GM23338 (cell line): ENCODE measurements around the gene DMWD. TPM values are rescaled to one million over a fixed set of nuclear protein-coding genes. Genes with fewer than 3 reads are reported as not detected.

Source experiments
- ATAC-seq: fragments of 200-7000 bp; cut with Tn5 transposase; 3 replicates; pipeline ENCODE4 v1.9.1; 2020
- DNase-seq: peaks from one replicate; pipeline ENCODE4 v3.0.0-alpha.2; 2015; ENCODE audit warnings: low spot score
- H2AFZ ChIP-seq: fragments of 200-600 bp; sonication (generic); 2 replicates; pipeline ENCODE4 v1.8.0; 2016; ENCODE audit warnings: antibody characterized with exemption, mild to moderate bottlenecking, moderate library complexity
- H3F3A ChIP-seq: fragments of 200-600 bp; sonication (generic); replicated peaks from 2 replicates; pipeline ENCODE4 v1.8.0; 2017; ENCODE audit warnings: antibody characterized with exemption, mixed run types, low read depth
- H3K27ac ChIP-seq: fragments of 200-600 bp; sonication (generic); 2 replicates; pipeline ENCODE4 v1.6.1; 2016; ENCODE audit warnings: low read depth
- H3K27me3 ChIP-seq: fragments of 200-600 bp; sonication (generic); 2 replicates; pipeline ENCODE4 v1.8.0; 2016; ENCODE audit warnings: mild to moderate bottlenecking, mixed run types, moderate library complexity; ENCODE audit not compliant: insufficient read depth
- H3K36me3 ChIP-seq: fragments of 200-600 bp; sonication (generic); 2 replicates; pipeline ENCODE4 v1.8.0; 2016; ENCODE audit warnings: mild to moderate bottlenecking; ENCODE audit not compliant: insufficient read depth
- H3K4me1 ChIP-seq: fragments of 200-600 bp; sonication (generic); 2 replicates; pipeline ENCODE4 v1.8.0; 2016; ENCODE audit warnings: mild to moderate bottlenecking, moderate library complexity; ENCODE audit not compliant: insufficient read depth
- H3K4me2 ChIP-seq: fragments of 200-600 bp; sonication (generic); 2 replicates; pipeline ENCODE4 v1.7.1; 2017; ENCODE audit warnings: mixed run types
- H3K4me3 ChIP-seq: fragments of 200-600 bp; sonication (generic); 2 replicates; pipeline ENCODE4 v1.6.1; 2016; ENCODE audit warnings: mixed run types
- H3K79me2 ChIP-seq: fragments of 200-600 bp; sonication (generic); replicated peaks from 2 replicates; pipeline ENCODE4 v1.8.0; 2017; ENCODE audit warnings: mild to moderate bottlenecking; ENCODE audit not compliant: insufficient read depth
- H3K9me2 ChIP-seq: fragments of 200-600 bp; sonication (generic); 2 replicates; pipeline ENCODE4 v1.8.0; 2017; ENCODE audit not compliant: insufficient read depth
- H4K20me1 ChIP-seq: fragments of 200-600 bp; sonication (generic); replicated peaks from 2 replicates; pipeline ENCODE4 v1.8.0; 2017; ENCODE audit warnings: mild to moderate bottlenecking; ENCODE audit not compliant: insufficient read depth
- H3K27ac Mint-ChIP-seq: 2 replicates; pipeline ENCODE4 v1.8.0; 2020; ENCODE audit warnings: inconsistent platforms, mild to moderate bottlenecking, moderate library complexity, mixed read lengths
- H3K27me3 Mint-ChIP-seq: 3 replicates; pipeline ENCODE4 v1.8.0; 2022; ENCODE audit warnings: low read depth, mild to moderate bottlenecking, moderate library complexity, mixed read lengths, inconsistent platforms; ENCODE audit not compliant: insufficient read depth, poor library complexity
- H3K36me3 Mint-ChIP-seq: 3 replicates; pipeline ENCODE4 v1.8.0; 2021; ENCODE audit warnings: low read depth, mild to moderate bottlenecking, inconsistent platforms, moderate library complexity, mixed read lengths
- H3K4me1 Mint-ChIP-seq: 3 replicates; pipeline ENCODE4 v1.8.0; 2020; ENCODE audit warnings: mild to moderate bottlenecking, inconsistent platforms, mixed read lengths
- H3K4me3 Mint-ChIP-seq: 3 replicates; pipeline ENCODE4 v1.8.0; 2021; ENCODE audit warnings: moderate library complexity, mild to moderate bottlenecking, inconsistent platforms, mixed read lengths
- H3K9me3 Mint-ChIP-seq: 3 replicates; pipeline ENCODE4 v1.8.0; 2020; ENCODE audit warnings: moderate library complexity, mild to moderate bottlenecking, inconsistent platforms, mixed read lengths
- CREB1 ChIP-seq: fragments of 250-450 bp; sonication (Bioruptor Pico); IDR thresholded peaks from 2 replicates; pipeline ENCODE4 v1.5.0; 2020; ENCODE audit warnings: low read depth, mild to moderate bottlenecking, moderate library complexity
- CTCF ChIP-seq, 2 experiments: fragments of 200-600 bp in 1 of 2; sonication (generic) in 1 of 2; conservative IDR thresholded peaks; 2 replicates each; pipeline versions ENCODE4 v1.5.1 to v1.6.1; 2016 to 2017; ENCODE audit warnings: antibody characterized with exemption in 2 of 2, low read depth in 2 of 2, mild to moderate bottlenecking in 2 of 2, moderate library complexity in 1 of 2
- EZH2 ChIP-seq: fragments of 200-600 bp; sonication (generic); IDR thresholded peaks from one replicate; pipeline ENCODE4 v1.8.0; 2017; ENCODE audit warnings: antibody characterized with exemption, mild to moderate bottlenecking, low read depth; ENCODE audit not compliant: unreplicated experiment
- EZH2phosphoT487 ChIP-seq: fragments of 200-600 bp; sonication (generic); IDR thresholded peaks from one replicate; pipeline ENCODE4 v1.8.1; 2018; ENCODE audit warnings: antibody characterized with exemption; ENCODE audit not compliant: unreplicated experiment
- JUNB ChIP-seq: IDR thresholded peaks from one replicate; pipeline ENCODE4 v1.6.1; 2016; ENCODE audit warnings: antibody characterized with exemption; ENCODE audit not compliant: unreplicated experiment
- NANOG ChIP-seq: IDR thresholded peaks from 2 replicates; pipeline ENCODE4 v1.6.1; 2016; ENCODE audit warnings: antibody characterized with exemption, borderline replicate concordance
- POLR2AphosphoS5 ChIP-seq: IDR thresholded peaks from 2 replicates; pipeline ENCODE4 v1.6.1; 2016; ENCODE audit warnings: antibody characterized with exemption, low read depth
- STAT1 ChIP-seq: IDR thresholded peaks from one replicate; pipeline ENCODE4 v1.6.1; 2016; ENCODE audit warnings: antibody characterized with exemption; ENCODE audit not compliant: unreplicated experiment
- ZNF114 ChIP-seq: fragments of 250-450 bp; sonication (Bioruptor Pico); IDR thresholded peaks from 2 replicates; pipeline ENCODE4 v1.5.0; 2020; ENCODE audit warnings: mild to moderate bottlenecking, moderate library complexity
- ZNF331 ChIP-seq: fragments of 250-450 bp; sonication (Bioruptor Pico); IDR thresholded peaks from 2 replicates; pipeline ENCODE4 v1.5.0; 2020; ENCODE audit warnings: low read depth, mild to moderate bottlenecking, moderate library complexity
- polyA plus RNA-seq: library from polyadenylated mRNA; unstranded; fragments of >200 nt; fragmentation: Nextera tagmentation; extraction: Ambion mirVana; gene quantifications from 2 replicates; pipeline ENCODE4 v1.2.1, GENCODE V29; 2016
- total RNA-seq: library from RNA; depleted of rRNA; stranded (reverse); fragments of >200 nt; shearing (Covaris generic); gene quantifications from 2 replicates; pipeline ENCODE4 v1.2.3, GENCODE V29; 2014
- TF ChIP-seq, protein P1 (sequence below): IDR thresholded peaks from 2 replicates; pipeline ENCODE4 v1.6.1; 2016; ENCODE audit warnings: antibody characterized with exemption
- TF ChIP-seq, protein P2 (sequence below): fragments of 250-450 bp; sonication (Bioruptor Pico); IDR thresholded peaks from 2 replicates; pipeline ENCODE4 v1.5.0; 2020; ENCODE audit warnings: mild to moderate bottlenecking, moderate library complexity
- TF ChIP-seq, protein P3 (sequence below): IDR thresholded peaks from one replicate; pipeline ENCODE4 v1.6.1; 2018; ENCODE audit warnings: antibody characterized with exemption; ENCODE audit not compliant: unreplicated experiment

The DMWD gene
- total and polyA plus RNA-seq, 2 experiments from 2014 or later, result 12.1 to 45.6 TPM

DNA sequence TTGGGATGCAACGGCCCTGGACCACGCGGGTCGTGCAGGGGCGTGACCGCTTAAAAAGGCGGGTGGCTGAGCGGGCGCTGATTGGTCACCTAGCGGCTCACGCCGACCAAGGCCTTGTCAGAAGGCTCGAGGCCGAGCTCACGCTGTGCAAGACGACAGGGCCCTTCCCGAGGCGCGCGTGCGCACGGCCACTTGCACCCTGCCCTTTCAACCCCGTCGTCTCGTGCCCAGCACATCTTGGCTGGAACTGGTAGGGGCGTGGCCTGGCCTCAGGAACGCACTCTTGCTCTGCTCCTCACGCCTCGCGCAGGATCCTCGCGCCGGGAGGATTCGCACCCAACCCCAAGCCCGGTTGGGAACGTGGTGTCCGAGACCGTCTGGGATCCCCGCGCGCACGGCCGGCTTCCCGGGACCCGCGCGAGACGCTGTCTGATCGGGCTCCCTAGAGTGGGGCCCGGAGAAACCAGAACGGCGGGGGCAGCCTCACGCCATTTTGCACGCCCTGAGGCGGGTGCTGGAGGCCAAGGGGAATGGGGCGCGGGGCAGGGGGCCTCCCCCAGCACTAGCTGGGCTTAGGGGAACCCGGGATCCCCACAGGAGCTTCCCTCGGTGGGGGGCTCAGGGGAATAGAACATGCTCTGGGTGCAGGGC lies 59.4 kb downstream of the DMWD start, which contains the start of gene MEIOSIN:
Gene MEIOSIN, plus strand, starts transcription at position 280 of the 651 bp plus-strand sequence. CDS start 1,938 bp downstream, outside the sequence.
- Histone ChIP-seq H4K20me1 (no peaks in the 10 kb centered on the region; the same call in 1 of the 2 replicates), H3K27ac (no peak within 1 kb of the TSS), H3F3A (peaks cover 3% of the 10 kb centered on the region; the same call in 1 of the 2 replicates), H3K79me2 (peaks cover 21% of the 10 kb centered on the region), H2AFZ (peak within 1 kb of the TSS; percentile 87), H3K4me3 (no peak within 1 kb of the TSS), H3K4me2 (no peak within 1 kb of the TSS), H3K27me3 (no peaks in the 10 kb centered on the region), H3K36me3 (no peaks in the 10 kb centered on the region), H3K4me1 (peaks cover 8% of the 10 kb centered on the region), H3K9me2 (no peaks in the 10 kb centered on the region)
- no peak within 1 kb of the TSS; the same call in 2 of the 3 replicates for H3K4me3 Mint-ChIP-seq
- no peak for ATAC-seq
- no peaks in the 10 kb centered on the region for H3K9me3 Mint-ChIP-seq
- peaks cover 3% of the 10 kb centered on the region for H3K27me3 Mint-ChIP-seq
- DNase-seq, result peak; percentile 44
- H3K27ac Mint-ChIP-seq, result no peak within 1 kb of the TSS
- H3K4me1 Mint-ChIP-seq, result peaks cover 5% of the 10 kb centered on the region
- TF ChIP-seq CREB1 (CRISPR knock-in tag) (no peak), STAT1 (no peak), ZNF331 (CRISPR knock-in tag) (no peak), CTCF (conservative IDR thresholded peaks at IDR 0.05; ENCODE audit: low read depth in 2 of 2) (no peak), POLR2AphosphoS5 (no peak), EZH2 (no peak), ZNF114 (CRISPR knock-in tag) (no peak), EZH2phosphoT487 (no peak), JUNB (no peak), NANOG (no peak)
- TF ChIP-seq, protein P1, sequence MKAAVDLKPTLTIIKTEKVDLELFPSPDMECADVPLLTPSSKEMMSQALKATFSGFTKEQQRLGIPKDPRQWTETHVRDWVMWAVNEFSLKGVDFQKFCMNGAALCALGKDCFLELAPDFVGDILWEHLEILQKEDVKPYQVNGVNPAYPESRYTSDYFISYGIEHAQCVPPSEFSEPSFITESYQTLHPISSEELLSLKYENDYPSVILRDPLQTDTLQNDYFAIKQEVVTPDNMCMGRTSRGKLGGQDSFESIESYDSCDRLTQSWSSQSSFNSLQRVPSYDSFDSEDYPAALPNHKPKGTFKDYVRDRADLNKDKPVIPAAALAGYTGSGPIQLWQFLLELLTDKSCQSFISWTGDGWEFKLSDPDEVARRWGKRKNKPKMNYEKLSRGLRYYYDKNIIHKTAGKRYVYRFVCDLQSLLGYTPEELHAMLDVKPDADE, result no peak
- TF ChIP-seq, protein P2, sequence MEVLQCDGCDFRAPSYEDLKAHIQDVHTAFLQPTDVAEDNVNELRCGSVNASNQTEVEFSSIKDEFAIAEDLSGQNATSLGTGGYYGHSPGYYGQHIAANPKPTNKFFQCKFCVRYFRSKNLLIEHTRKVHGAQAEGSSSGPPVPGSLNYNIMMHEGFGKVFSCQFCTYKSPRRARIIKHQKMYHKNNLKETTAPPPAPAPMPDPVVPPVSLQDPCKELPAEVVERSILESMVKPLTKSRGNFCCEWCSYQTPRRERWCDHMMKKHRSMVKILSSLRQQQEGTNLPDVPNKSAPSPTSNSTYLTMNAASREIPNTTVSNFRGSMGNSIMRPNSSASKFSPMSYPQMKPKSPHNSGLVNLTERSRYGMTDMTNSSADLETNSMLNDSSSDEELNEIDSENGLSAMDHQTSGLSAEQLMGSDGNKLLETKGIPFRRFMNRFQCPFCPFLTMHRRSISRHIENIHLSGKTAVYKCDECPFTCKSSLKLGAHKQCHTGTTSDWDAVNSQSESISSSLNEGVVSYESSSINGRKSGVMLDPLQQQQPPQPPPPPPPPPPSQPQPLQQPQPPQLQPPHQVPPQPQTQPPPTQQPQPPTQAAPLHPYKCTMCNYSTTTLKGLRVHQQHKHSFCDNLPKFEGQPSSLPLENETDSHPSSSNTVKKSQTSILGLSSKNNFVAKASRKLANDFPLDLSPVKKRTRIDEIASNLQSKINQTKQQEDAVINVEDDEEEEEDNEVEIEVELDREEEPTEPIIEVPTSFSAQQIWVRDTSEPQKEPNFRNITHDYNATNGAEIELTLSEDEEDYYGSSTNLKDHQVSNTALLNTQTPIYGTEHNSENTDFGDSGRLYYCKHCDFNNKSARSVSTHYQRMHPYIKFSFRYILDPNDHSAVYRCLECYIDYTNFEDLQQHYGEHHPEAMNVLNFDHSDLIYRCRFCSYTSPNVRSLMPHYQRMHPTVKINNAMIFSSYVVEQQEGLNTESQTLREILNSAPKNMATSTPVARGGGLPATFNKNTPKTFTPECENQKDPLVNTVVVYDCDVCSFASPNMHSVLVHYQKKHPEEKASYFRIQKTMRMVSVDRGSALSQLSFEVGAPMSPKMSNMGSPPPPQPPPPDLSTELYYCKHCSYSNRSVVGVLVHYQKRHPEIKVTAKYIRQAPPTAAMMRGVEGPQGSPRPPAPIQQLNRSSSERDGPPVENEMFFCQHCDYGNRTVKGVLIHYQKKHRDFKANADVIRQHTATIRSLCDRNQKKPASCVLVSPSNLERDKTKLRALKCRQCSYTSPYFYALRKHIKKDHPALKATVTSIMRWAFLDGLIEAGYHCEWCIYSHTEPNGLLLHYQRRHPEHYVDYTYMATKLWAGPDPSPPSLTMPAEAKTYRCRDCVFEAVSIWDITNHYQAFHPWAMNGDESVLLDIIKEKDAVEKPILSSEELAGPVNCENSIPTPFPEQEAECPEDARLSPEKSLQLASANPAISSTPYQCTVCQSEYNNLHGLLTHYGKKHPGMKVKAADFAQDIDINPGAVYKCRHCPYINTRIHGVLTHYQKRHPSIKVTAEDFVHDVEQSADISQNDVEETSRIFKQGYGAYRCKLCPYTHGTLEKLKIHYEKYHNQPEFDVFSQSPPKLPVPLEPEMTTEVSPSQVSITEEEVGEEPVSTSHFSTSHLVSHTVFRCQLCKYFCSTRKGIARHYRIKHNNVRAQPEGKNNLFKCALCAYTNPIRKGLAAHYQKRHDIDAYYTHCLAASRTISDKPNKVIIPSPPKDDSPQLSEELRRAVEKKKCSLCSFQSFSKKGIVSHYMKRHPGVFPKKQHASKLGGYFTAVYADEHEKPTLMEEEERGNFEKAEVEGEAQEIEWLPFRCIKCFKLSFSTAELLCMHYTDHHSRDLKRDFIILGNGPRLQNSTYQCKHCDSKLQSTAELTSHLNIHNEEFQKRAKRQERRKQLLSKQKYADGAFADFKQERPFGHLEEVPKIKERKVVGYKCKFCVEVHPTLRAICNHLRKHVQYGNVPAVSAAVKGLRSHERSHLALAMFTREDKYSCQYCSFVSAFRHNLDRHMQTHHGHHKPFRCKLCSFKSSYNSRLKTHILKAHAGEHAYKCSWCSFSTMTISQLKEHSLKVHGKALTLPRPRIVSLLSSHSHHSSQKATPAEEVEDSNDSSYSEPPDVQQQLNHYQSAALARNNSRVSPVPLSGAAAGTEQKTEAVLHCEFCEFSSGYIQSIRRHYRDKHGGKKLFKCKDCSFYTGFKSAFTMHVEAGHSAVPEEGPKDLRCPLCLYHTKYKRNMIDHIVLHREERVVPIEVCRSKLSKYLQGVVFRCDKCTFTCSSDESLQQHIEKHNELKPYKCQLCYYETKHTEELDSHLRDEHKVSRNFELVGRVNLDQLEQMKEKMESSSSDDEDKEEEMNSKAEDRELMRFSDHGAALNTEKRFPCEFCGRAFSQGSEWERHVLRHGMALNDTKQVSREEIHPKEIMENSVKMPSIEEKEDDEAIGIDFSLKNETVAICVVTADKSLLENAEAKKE, result no peak
- TF ChIP-seq, protein P3, sequence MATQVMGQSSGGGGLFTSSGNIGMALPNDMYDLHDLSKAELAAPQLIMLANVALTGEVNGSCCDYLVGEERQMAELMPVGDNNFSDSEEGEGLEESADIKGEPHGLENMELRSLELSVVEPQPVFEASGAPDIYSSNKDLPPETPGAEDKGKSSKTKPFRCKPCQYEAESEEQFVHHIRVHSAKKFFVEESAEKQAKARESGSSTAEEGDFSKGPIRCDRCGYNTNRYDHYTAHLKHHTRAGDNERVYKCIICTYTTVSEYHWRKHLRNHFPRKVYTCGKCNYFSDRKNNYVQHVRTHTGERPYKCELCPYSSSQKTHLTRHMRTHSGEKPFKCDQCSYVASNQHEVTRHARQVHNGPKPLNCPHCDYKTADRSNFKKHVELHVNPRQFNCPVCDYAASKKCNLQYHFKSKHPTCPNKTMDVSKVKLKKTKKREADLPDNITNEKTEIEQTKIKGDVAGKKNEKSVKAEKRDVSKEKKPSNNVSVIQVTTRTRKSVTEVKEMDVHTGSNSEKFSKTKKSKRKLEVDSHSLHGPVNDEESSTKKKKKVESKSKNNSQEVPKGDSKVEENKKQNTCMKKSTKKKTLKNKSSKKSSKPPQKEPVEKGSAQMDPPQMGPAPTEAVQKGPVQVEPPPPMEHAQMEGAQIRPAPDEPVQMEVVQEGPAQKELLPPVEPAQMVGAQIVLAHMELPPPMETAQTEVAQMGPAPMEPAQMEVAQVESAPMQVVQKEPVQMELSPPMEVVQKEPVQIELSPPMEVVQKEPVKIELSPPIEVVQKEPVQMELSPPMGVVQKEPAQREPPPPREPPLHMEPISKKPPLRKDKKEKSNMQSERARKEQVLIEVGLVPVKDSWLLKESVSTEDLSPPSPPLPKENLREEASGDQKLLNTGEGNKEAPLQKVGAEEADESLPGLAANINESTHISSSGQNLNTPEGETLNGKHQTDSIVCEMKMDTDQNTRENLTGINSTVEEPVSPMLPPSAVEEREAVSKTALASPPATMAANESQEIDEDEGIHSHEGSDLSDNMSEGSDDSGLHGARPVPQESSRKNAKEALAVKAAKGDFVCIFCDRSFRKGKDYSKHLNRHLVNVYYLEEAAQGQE, result no peak
- no peaks in the 10 kb centered on the region for H3K36me3 Mint-ChIP-seq
